Epithelial cell of esophagus (primary cell): ENCODE measurements around the gene TUBG2.
A peak's percentile ranks its signal among the peaks of the same experiment; 100 is the strongest.
"Not testable (repeated sequence)": the region's sequence is repeated elsewhere in the genome, so short reads cannot be mapped to it uniquely, and the experiment has no call there.

Experiments used
- DNase-seq: peaks from one replicate; pipeline ENCODE4 v3.0.0; 2010; ENCODE audit warnings: low read depth
- H3K4me3 ChIP-seq: 2 replicates; pipeline ENCODE4 v1.5.1; 2011; ENCODE audit warnings: mild to moderate bottlenecking, low read length, control low read depth
- TF ChIP-seq, protein P1 (sequence below): IDR thresholded peaks from 2 replicates; pipeline ENCODE4 v1.5.1; 2011; ENCODE audit warnings: low read depth, mild to moderate bottlenecking, low read length, control low read depth, inconsistent platforms; ENCODE audit not compliant: insufficient read depth; ENCODE audit errors: missing control alignments

The TUBG2 gene

DNA sequence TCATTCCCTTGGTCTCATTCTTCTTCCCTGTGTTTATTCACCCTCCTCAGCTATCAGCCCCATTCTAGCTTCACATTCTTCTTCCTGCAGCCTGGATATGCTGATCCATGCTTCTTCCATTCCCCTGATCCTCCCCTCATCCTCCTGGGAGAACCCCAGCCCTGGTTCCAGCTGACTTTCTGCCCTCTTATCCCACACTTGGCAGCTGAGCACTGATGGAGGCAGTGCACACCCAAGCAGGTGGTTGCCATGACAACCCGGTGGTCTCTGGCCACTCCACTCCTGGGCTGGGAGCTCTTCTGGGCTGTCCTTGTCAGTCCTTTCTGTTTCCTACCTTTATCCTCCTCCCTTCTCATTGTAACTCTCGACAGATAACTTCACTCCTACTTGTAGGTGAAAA is 16.7 kb upstream of the TUBG2 start:
- DNase-seq: no peak
- no peak overlapping the region for H3K4me3 ChIP-seq

DNA sequence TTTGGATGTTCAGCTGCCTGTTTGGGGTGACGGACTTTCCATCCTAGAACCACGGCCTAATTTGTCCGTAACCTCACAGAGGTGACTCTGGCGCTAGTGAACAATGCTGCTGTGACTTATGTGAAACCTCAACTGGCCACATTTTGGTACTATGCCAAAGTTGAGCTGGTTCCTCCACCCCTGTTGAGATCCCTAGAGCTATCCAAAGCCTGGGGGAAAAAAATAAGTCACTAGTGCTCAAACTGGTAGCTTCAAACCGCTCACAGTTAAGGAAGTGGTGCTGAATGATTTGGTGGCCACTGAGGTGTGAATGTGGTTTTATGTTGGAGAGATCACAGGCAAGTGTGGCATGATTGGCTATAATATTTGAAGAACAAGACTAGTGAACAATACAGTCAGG is 11.3 kb upstream of the TUBG2 start:
- H3K4me3 ChIP-seq: no peak overlapping the region
- DNase-seq: no peak
- TF ChIP-seq, protein P1, sequence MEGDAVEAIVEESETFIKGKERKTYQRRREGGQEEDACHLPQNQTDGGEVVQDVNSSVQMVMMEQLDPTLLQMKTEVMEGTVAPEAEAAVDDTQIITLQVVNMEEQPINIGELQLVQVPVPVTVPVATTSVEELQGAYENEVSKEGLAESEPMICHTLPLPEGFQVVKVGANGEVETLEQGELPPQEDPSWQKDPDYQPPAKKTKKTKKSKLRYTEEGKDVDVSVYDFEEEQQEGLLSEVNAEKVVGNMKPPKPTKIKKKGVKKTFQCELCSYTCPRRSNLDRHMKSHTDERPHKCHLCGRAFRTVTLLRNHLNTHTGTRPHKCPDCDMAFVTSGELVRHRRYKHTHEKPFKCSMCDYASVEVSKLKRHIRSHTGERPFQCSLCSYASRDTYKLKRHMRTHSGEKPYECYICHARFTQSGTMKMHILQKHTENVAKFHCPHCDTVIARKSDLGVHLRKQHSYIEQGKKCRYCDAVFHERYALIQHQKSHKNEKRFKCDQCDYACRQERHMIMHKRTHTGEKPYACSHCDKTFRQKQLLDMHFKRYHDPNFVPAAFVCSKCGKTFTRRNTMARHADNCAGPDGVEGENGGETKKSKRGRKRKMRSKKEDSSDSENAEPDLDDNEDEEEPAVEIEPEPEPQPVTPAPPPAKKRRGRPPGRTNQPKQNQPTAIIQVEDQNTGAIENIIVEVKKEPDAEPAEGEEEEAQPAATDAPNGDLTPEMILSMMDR: no peak

More for the DNA sequence above, 16.7 kb upstream of the TUBG2 start:
- TF ChIP-seq, protein P1: no peak

DNA sequence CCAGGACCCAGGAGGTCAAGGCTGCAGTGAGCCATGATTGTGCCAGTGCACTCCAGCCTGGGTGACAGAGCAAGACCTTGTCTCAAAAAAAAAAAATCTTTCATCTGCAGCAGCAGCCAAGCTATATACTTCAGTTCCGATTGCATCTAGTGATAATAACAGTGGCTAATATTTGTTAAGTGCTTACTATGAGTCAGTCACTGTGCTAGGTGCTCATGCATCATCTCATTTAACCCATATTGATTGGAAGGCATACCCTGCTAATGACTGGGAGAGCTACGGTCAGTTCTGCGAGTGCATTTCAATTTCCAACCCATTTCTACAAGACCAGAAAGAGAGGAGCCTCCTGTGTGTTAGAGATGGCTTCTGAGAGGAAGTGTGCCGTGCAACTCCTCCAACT is 7.7 kb upstream of the TUBG2 start:
- TF ChIP-seq, protein P1: no peak
- no peak for DNase-seq
- H3K4me3 ChIP-seq: no peak overlapping the region

DNA sequence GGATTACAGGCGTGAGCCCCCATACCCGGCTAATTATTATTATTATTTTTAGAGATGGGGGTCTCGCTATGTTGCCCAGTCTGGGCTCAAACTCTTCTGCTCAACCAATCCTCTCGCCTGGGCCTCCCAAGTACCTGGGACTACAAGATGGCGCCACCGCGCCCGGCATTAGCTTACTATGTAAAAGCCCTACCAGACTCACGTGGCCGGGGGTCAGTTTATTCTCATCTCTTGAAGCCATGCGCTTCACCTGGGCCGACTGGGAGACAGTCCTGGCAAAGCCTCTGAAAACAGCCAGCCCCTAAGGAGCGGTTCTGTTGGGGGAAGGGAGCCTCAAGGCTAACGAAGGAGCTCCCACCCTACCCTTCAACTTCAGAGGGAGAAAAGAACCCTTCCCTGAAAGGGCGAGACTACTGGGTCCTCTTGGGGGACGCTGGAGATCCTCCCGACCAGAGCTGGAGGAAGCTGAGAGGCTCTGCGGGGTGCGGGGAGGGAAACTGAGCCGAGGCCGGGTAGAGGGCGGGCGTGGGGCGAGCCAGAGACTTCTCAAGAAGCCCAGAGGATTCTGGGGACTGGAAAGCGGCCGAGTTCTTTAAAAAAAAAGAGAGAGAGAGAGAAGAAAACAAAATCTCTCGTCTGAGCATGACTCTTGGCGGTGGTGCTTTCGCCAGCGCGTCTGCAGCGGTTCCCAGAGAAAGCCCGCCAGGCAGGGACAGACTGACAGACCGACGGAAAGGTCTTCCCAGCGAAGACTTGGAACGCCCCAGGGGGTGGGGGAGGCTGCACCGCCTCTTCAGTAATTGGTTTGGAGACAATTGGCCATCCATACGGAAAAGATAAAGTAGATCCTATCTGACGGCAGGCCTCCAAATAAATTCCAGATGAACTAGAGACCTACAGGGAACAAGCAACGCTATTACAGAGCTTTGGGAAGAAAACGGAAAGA is 5.6 kb upstream of the TUBG2 start:
- peak overlapping the region; percentile 13 for H3K4me3 ChIP-seq
- TF ChIP-seq, protein P1: no peak
- DNase-seq: no peak

DNA sequence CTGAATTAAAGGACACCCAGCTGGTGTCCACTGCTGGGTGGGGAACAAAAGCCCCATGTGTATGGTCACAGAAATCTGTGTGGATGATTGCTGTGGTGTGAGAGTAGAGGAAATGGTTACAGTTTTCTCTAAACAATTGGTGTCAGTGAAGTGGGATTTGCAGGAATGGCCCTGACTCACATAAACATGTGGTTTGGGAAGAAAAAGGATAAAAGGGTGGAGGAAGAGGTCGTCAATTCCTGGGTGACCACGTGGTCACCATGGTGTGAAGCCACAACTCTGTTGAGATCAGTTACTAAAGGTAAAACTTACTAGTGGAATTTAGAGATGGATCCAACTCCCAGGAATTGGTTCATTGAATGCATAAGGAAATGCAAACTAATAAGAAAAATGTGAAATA is 3.6 kb upstream of the TUBG2 start:
- no peak overlapping the region for H3K4me3 ChIP-seq
- TF ChIP-seq, protein P1: no peak
- no peak for DNase-seq

DNA sequence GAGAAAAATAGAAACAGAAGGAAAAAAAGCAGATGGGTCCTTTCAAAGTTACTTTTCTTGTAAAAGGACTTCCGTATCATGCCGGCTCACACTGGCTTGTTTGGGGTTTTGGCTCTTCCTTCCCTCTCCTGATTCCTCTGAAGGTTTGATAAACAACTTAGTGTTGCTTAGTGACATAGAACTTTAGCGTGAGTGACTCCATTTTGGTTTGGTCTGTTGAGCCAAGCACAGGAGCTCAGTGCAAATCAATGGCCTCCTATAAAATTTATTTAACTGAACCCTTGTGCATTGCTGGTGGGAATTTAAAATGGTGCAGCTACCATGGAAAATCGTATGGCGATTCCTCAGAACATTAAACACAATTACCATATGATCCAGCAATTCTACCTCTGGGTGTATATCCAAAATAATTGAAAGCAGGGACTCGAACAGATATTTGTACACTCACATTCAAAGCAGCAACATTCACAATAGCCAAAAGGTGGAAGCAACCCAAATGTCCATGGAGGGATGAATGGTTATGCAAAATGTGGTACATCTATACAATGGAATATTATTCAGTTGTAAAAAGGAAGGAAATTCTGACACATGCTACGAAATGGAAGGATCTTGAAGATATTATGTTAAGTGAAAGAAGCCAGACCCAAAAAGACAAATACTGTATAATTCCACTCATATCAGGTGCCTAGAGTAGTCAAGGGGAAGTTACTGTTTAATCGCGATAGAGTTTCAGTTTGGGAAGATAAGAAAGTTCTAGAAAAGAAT is 1.1 kb upstream of the TUBG2 start:
- DNase-seq: no peak
- H3K4me3 ChIP-seq: no peak overlapping the region
- TF ChIP-seq, protein P1: no peak

DNA sequence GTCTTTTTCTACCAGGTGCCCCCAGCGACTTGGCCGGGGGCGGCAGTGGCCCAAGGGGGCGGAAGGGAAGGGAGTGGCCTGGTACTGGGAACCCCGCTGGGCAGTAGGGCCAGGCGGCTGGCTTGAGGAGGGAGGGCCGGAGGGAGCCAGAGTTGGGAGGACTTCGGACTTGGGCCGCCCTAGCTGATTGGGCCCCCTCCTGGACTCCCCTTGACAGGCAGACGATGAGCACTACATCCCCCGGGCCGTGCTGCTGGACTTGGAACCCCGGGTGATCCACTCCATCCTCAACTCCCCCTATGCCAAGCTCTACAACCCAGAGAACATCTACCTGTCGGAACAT is 819 bp downstream of the TUBG2 start:
- peak overlapping the region; percentile 66 for H3K4me3 ChIP-seq

More for the DNA sequence above, 819 bp downstream of the TUBG2 start:
- not testable (repeated sequence) for DNase-seq
